ENCODE measurements around the gene KIF1C. TPM values are rescaled to one million over a fixed set of nuclear protein-coding genes. Genes with fewer than 3 reads are reported as not detected.

The KIF1C gene
- total RNA-seq, 4 donors from 2014 or later: 157 to 251 (median 187) TPM

GRCh38 chr17:4978726-4979125, 19.0 kb upstream of the KIF1C start:
- DNase-seq (ENCODE audit: extremely low spot score): no peak
- intact Hi-C loops (cut with DNase I): no loop called here
- H3K36me3 ChIP-seq: peaks cover 54 to 91% (median 82%) of the 10 kb centered on the region in 4 donors
- no peaks in the 10 kb centered on the region for H3K9me3 ChIP-seq
- H3K4me1 ChIP-seq: peaks cover under 1 to 19% (median 13%) of the 10 kb centered on the region in 4 donors
- TF ChIP-seq POLR2AphosphoS5 (IDR thresholded peaks at IDR 0.05) (no peak), EP300 (IDR thresholded peaks at IDR 0.05) (no peak), POLR2A (IDR thresholded peaks at IDR 0.05; ENCODE audit: low read depth) (no peak), CTCF (IDR thresholded peaks at IDR 0.05) (no peak)
- no peak overlapping the region for H3K27ac ChIP-seq (replicated peaks in 1 of 4)
- no peak overlapping the region for H3K4me3 ChIP-seq
- H3K27me3 ChIP-seq: no peaks in the 10 kb centered on the region

- H3K36me3 ChIP-seq: peaks cover 45 to 98% (median 89%) of the 10 kb centered on the region in 4 donors
- no peak for TF ChIP-seq POLR2A (IDR thresholded peaks at IDR 0.05; ENCODE audit: low read depth)
- TF ChIP-seq CTCF (IDR thresholded peaks at IDR 0.05): peak; percentile 72 to 86 (median 83)
- 44% methylated on average over 6 of the region's 6 CpGs for WGBS
- H3K9me3 ChIP-seq: no peaks in the 10 kb centered on the region
- H3K27me3 ChIP-seq: no peaks in the 10 kb centered on the region
- no peak for DNase-seq (ENCODE audit: extremely low spot score)
- intact Hi-C loops (cut with DNase I): loop anchor here (2.0 kb wide), 1 partner anchor 82 kb away; no protein-coding TSS in a partner anchor
- peaks cover 2 to 17% (median 10%) of the 10 kb centered on the region in 4 donors for H3K4me1 ChIP-seq
- peak overlapping the region in 1 of 4 donors; percentile 22 for H3K27ac ChIP-seq (replicated peaks in 1 of 4)
- no peak overlapping the region for H3K4me3 ChIP-seq
Measured at GRCh38 chr17:4980644-4981216, 17.0 kb upstream of the KIF1C start.

- DNase-seq (ENCODE audit: extremely low spot score): no peak
- intact Hi-C loops (cut with DNase I): no loop called here
- Histone ChIP-seq H3K9me3 (no peaks in the 10 kb centered on the region), H3K27ac (replicated peaks in 1 of 4) (no peak overlapping the region), H3K27me3 (no peaks in the 10 kb centered on the region), H3K36me3 (peaks cover 29 to 85% (median 76%) of the 10 kb centered on the region in 4 donors), H3K4me1 (peaks cover 12 to 31% (median 23%) of the 10 kb centered on the region in 4 donors), H3K4me3 (no peak overlapping the region)
- WGBS: 64% methylated on average over 5 of the region's 5 CpGs
- TF ChIP-seq POLR2A (IDR thresholded peaks at IDR 0.05; ENCODE audit: low read depth) (no peak), EP300 (IDR thresholded peaks at IDR 0.05) (no peak)
Measured at GRCh38 chr17:4982305-4982704, 15.4 kb upstream of the KIF1C start.

- Histone ChIP-seq H3K27ac (replicated peaks in 1 of 4) (peak overlapping the region; percentile 90 to 98 (median 92)), H3K4me1 (peaks cover 22 to 35% (median 32%) of the 10 kb centered on the region in 4 donors), H3K27me3 (no peaks in the 10 kb centered on the region), H3K9me3 (no peaks in the 10 kb centered on the region), H3K4me3 (peak overlapping the region; percentile 80 to 96 (median 84)), H3K36me3 (peaks cover 3 to 46% (median 37%) of the 10 kb centered on the region in 4 donors)
- no peak for TF ChIP-seq CTCF (IDR thresholded peaks at IDR 0.05)
- no peak for DNase-seq (ENCODE audit: extremely low spot score)
- intact Hi-C loops (cut with DNase I): loop anchor here (5.0 kb wide), 2 partner anchors 49 to 79 kb away; no protein-coding TSS in a partner anchor
- 45% methylated on average over 5 of the region's 5 CpGs for WGBS
Measured at GRCh38 chr17:4986403-4986802, 11.3 kb upstream of the KIF1C start.

- Histone ChIP-seq H3K4me1 (peaks cover 22 to 34% (median 32%) of the 10 kb centered on the region in 4 donors), H3K4me3 (peak within 1 kb of the TSS; percentile 80 to 96 (median 84)), H3K9me3 (no peaks in the 10 kb centered on the region), H3K27me3 (no peaks in the 10 kb centered on the region), H3K36me3 (peaks cover 0 to 39% (median 31%) of the 10 kb centered on the region in 4 donors), H3K27ac (replicated peaks in 1 of 4) (peak within 1 kb of the TSS; percentile 90 to 98 (median 92))
- DNase-seq (ENCODE audit: extremely low spot score): peak; percentile 97
- TF ChIP-seq POLR2A (IDR thresholded peaks at IDR 0.05; ENCODE audit: low read depth) (peak; percentile 80), EP300 (IDR thresholded peaks at IDR 0.05) (no peak), POLR2AphosphoS5 (IDR thresholded peaks at IDR 0.05) (peak; percentile 83 to 90), CTCF (IDR thresholded peaks at IDR 0.05) (peak; percentile 78 to 88 (median 83))
- 0% methylated on average over 26 of the region's 78 CpGs for WGBS
- intact Hi-C loops (cut with DNase I): loop anchor here (5.0 kb wide), 2 partner anchors 50 to 80 kb away; no protein-coding TSS in a partner anchor
Measured at GRCh38 chr17:4986951-4987766, 10.6 kb upstream of the KIF1C start, which contains the start of gene CAMTA2. Gene CAMTA2 (minus strand): TSS chr17:4987675. CDS start chr17:4986222, 1,453 bp downstream.
